ENCODE measurements around the gene UBE2M.

The UBE2M gene

DNA sequence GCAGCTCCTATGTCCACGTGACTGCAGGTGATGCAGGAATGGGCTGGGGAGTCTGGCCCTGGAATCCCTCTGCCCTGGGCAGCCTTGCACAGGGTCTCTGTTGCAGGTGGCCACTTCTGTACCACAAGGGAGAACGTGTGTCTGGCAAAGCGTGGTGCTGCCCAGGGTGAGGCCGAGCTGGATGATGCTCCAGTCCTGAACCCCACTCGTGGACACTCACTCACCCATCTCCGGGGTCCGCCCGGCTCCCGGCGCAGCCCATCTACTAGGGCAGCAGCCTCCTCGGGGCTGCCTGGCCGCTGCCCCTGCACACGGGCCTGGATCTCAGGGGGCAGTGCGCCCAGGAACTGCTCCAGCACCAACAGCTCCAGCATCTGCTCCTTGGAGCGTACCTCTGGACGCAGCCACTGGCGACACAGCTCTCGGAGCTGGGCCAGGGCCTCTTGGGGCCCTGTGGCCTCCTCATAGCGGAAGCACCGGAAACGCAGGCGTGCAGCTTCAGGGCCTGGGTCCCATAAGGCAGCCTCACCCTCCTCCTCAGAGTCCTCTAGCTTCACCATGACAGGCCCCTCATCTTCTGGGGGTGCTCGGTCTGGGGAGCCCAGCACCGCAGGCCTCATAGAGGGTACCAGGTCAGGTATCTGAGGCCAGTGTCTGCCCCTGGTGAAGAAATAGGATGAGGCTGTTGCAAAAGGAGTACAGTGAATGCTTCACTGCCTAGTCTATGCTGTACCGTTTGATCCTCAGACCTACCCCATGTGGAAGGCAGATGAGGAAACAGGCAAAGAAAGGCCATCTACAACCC, 12.6 kb upstream of the UBE2M start:
- WGBS (ENCODE audit: insufficient coverage): 95% methylated on average over 22 of the region's 25 CpGs

DNA sequence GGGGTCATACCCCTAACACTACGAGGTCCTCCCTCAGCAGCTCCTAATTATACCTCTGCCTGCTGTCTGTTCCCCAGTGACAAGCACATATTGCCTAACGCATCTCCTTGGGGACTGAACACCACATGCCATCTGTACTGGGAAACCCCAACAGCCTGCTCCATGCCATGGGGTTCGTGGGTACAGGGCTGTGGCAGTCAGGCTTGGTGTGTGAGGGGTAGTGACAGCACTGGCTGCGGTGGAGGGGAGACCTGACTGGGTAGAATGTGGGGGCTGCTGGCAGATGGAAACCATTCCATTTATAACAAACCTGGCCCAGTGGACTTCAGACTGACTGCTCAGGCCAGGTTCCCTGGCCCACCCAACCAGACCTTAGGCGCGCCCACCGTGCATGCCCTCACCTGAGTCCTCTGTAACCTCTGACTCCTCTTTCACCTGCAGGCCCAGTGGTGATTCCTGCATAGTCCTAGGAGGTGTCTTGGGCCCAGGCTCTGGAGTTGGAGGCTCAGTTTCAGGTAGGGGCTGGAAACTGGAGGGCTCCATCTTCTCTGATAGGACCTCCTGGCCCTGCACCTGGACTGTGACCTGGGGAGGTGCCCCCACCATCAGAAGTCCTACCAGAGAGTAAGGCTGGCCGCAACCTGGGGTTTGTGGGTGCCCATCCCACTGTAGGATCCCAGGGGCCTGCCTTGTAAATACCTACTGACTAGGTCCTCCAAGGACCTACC, 11.7 kb upstream of the UBE2M start:
- Histone ChIP-seq H3K36me3 (ENCODE audit: control insufficient read depth in 4 of 4, insufficient read depth in 4 of 4, low read length in 3 of 4) (peaks cover 2 to 39% (median 23%) of the 10 kb centered on the region in 4 experiments), H3K9me3 (ENCODE audit: control extremely low read depth in 1 of 5, control insufficient read depth in 4 of 5, insufficient read depth in 2 of 5, low read depth in 1 of 5, low read length in 4 of 5) (no peaks in the 10 kb centered on the region), H3K27me3 (replicated peaks in 2 of 5; ENCODE audit: control insufficient read depth in 4 of 5, insufficient read depth in 5 of 5, low read length in 4 of 5) (no peaks in the 10 kb centered on the region), H3K4me1 (ENCODE audit: control extremely low read depth in 1 of 4, control insufficient read depth in 4 of 4, insufficient read depth in 4 of 4, low read length in 3 of 4) (peaks cover 6 to 23% (median 22%) of the 10 kb centered on the region in 4 experiments), H3K27ac (ENCODE audit: insufficient read depth in 1 of 2, low read depth in 1 of 2, low read length in 2 of 2, poor library complexity in 1 of 2, severe bottlenecking in 2 of 2) (no peak overlapping the region), H3K4me3 (ENCODE audit: control insufficient read depth in 1 of 7, extremely low read depth in 1 of 7, insufficient read depth in 4 of 7, low read depth in 2 of 7, low read length in 6 of 7) (no peak overlapping the region)
- ChIA-PET POLR2A (interaction anchor here (0.7 kb wide), 1 partner anchor 7 kb away, joined by 3 read pairs; no protein-coding TSS in a partner anchor), CTCF (interaction anchor here (0.7 to 3.2 kb wide), 4 partner anchors 9 to 50 kb away, joined by 3 to 13 read pairs (median 4); partner anchors contain the start of genes CHMP2A and ZBTB45)
- no peak for DNase-seq
- WGBS (ENCODE audit: insufficient coverage): 95% methylated on average over 5 of the region's 8 CpGs

More for the DNA sequence above, 12.6 kb upstream of the UBE2M start:
- DNase-seq: no peak
- Histone ChIP-seq H3K9me3 (ENCODE audit: control extremely low read depth in 1 of 5, control insufficient read depth in 4 of 5, insufficient read depth in 2 of 5, low read depth in 1 of 5, low read length in 4 of 5) (no peaks in the 10 kb centered on the region), H3K4me3 (ENCODE audit: control insufficient read depth in 1 of 7, extremely low read depth in 1 of 7, insufficient read depth in 4 of 7, low read depth in 2 of 7, low read length in 6 of 7) (no peak overlapping the region), H3K27ac (ENCODE audit: insufficient read depth in 1 of 2, low read depth in 1 of 2, low read length in 2 of 2, poor library complexity in 1 of 2, severe bottlenecking in 2 of 2) (no peak overlapping the region), H3K27me3 (replicated peaks in 2 of 5; ENCODE audit: control insufficient read depth in 4 of 5, insufficient read depth in 5 of 5, low read length in 4 of 5) (no peaks in the 10 kb centered on the region), H3K4me1 (ENCODE audit: control extremely low read depth in 1 of 4, control insufficient read depth in 4 of 4, insufficient read depth in 4 of 4, low read length in 3 of 4) (peaks cover 6 to 30% (median 28%) of the 10 kb centered on the region in 4 experiments), H3K36me3 (ENCODE audit: control insufficient read depth in 4 of 4, insufficient read depth in 4 of 4, low read length in 3 of 4) (peaks cover 2 to 39% (median 23%) of the 10 kb centered on the region in 4 experiments)
- ChIA-PET CTCF (interaction anchor here (0.7 to 3.2 kb wide), 4 partner anchors 10 to 51 kb away, joined by 3 to 13 read pairs (median 4); partner anchors contain the start of genes CHMP2A and ZBTB45), POLR2A (interaction anchor here (0.6 to 0.7 kb wide), 2 partner anchors 8 to 12 kb away, joined by 3 read pairs; partner anchors contain the start of gene UBE2M)

DNA sequence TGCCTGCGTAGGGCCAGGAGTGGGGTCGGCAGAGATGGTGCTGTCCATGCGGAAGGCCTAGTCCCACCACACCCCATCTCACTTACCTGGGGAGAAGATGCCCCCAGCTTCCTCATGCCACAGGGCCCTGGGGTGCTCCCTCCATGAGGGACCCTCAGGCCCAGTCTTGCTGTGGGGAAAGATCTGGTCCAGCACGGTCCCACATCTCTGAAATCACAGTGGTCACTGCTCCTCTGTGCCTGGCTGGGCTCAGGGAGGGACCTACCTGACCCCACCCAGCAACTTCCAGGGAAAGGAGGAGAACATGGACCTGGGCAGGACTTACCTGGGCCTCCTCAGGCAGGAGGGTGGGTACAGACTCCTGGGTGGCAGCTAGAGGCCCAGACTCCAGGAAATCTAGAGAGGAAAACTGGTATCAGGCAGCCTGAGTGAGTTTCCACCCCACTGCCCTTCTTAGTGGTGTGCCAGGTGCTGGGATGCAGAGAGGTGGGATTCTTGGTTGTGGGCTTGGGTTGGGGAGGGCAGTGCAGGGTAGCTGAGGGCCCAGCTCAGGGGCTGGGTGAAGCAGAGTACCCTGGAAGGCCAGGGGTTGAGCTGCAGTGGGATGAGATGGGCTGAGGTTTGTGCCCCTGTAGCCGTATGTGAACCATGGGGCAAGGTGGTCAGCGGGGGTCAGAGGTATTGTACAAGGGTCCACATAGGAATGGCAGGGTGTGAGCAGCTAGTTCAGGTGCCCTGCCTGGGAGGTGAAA, 11.0 kb upstream of the UBE2M start:
- Histone ChIP-seq H3K27me3 (replicated peaks in 2 of 5; ENCODE audit: control insufficient read depth in 4 of 5, insufficient read depth in 5 of 5, low read length in 4 of 5) (no peaks in the 10 kb centered on the region), H3K4me3 (ENCODE audit: control insufficient read depth in 1 of 7, extremely low read depth in 1 of 7, insufficient read depth in 4 of 7, low read depth in 2 of 7, low read length in 6 of 7) (no peak overlapping the region), H3K9me3 (ENCODE audit: control extremely low read depth in 1 of 5, control insufficient read depth in 4 of 5, insufficient read depth in 2 of 5, low read depth in 1 of 5, low read length in 4 of 5) (no peaks in the 10 kb centered on the region), H3K4me1 (ENCODE audit: control extremely low read depth in 1 of 4, control insufficient read depth in 4 of 4, insufficient read depth in 4 of 4, low read length in 3 of 4) (peaks cover 6 to 19% (median 18%) of the 10 kb centered on the region in 4 experiments), H3K36me3 (ENCODE audit: control insufficient read depth in 4 of 4, insufficient read depth in 4 of 4, low read length in 3 of 4) (peaks cover 2 to 39% (median 23%) of the 10 kb centered on the region in 4 experiments), H3K27ac (ENCODE audit: insufficient read depth in 1 of 2, low read depth in 1 of 2, low read length in 2 of 2, poor library complexity in 1 of 2, severe bottlenecking in 2 of 2) (no peak overlapping the region)
- no peak for DNase-seq
- POLR2A ChIA-PET: no interaction called here
- CTCF ChIA-PET: interaction anchor here (0.7 to 3.2 kb wide), 3 partner anchors 12 to 49 kb away, joined by 3 to 13 read pairs (median 3); partner anchors contain the start of genes CHMP2A and ZBTB45
- WGBS (ENCODE audit: insufficient coverage): 95% methylated on average over 5 of the region's 6 CpGs

DNA sequence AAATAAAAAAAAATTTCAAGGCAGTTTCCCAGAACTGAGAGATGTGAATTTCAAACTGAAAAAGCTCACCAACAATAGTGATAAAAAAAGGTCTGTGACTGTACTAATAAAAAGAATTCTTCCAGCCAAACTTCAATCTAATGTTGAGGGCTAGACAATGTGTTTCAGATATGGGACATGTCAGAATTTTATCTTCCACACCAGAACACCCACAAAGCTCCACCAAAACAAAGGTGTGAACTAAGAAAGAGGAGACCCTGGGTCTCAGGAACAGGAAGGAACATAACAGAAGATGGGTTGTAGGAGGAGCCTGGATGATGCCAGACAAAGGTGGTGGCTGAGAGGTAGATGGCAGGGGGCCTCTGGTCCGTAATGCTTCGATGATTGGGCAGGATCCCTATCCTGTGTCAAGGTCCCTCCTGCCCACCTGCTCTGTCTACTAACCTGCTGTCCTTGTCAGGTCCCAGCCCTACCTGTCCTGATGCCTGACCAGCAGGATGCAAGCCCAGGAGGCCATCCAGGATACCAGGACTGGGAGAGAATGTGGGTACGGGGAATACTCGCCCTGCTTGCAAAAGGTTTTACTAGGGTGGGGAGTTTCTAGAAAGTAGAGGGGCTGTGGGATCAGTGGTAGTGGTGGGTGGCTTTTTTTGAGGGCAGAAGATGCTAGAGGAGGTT, 10.2 kb upstream of the UBE2M start:
- no peak for DNase-seq
- POLR2A ChIA-PET: interaction anchor here (0.6 kb wide), 1 partner anchor 812 kb away, joined by 3 read pairs; no protein-coding TSS in a partner anchor
- no peaks in the 10 kb centered on the region for H3K9me3 ChIP-seq (ENCODE audit: control extremely low read depth in 1 of 5, control insufficient read depth in 4 of 5, insufficient read depth in 2 of 5, low read depth in 1 of 5, low read length in 4 of 5)
- H3K4me3 ChIP-seq (ENCODE audit: control insufficient read depth in 1 of 7, extremely low read depth in 1 of 7, insufficient read depth in 4 of 7, low read depth in 2 of 7, low read length in 6 of 7): no peak overlapping the region
- CTCF ChIA-PET: interaction anchor here (0.9 to 1.5 kb wide), 4 partner anchors 12 to 49 kb away, joined by 3 to 5 read pairs (median 4); partner anchors contain the start of gene ZBTB45
- WGBS (ENCODE audit: insufficient coverage): 100% methylated on average over 3 of the region's 4 CpGs
- H3K27ac ChIP-seq (ENCODE audit: insufficient read depth in 1 of 2, low read depth in 1 of 2, low read length in 2 of 2, poor library complexity in 1 of 2, severe bottlenecking in 2 of 2): no peak overlapping the region
- no peaks in the 10 kb centered on the region for H3K27me3 ChIP-seq (replicated peaks in 2 of 5; ENCODE audit: control insufficient read depth in 4 of 5, insufficient read depth in 5 of 5, low read length in 4 of 5)
- peaks cover 2 to 39% (median 23%) of the 10 kb centered on the region in 4 experiments for H3K36me3 ChIP-seq (ENCODE audit: control insufficient read depth in 4 of 4, insufficient read depth in 4 of 4, low read length in 3 of 4)
- H3K4me1 ChIP-seq (ENCODE audit: control extremely low read depth in 1 of 4, control insufficient read depth in 4 of 4, insufficient read depth in 4 of 4, low read length in 3 of 4): peaks cover 0 to 14% (median 11%) of the 10 kb centered on the region in 4 experiments

DNA sequence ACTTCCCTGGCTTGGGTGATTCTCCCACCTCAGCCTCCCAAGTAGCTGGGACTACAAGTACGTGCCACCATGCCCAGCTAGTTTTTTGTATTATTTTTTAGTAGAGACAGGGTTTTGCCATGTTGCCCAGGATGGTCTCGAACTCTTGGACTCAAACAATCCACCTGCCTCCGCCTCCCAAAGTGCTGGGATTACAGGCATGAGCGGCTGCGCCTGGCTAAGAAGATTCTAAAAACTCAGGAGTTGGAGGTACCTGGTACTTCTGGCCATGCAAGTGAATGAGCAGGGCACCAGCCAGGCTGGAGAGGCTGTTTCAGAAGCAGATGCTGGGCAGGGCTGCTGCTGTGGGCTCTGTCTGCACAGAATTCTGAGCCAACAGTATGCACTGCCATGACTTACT, 8.6 kb upstream of the UBE2M start:
- Histone ChIP-seq H3K4me3 (ENCODE audit: control insufficient read depth in 1 of 7, extremely low read depth in 1 of 7, insufficient read depth in 4 of 7, low read depth in 2 of 7, low read length in 6 of 7) (no peak overlapping the region), H3K36me3 (ENCODE audit: control insufficient read depth in 4 of 4, insufficient read depth in 4 of 4, low read length in 3 of 4) (peaks cover 2 to 39% (median 23%) of the 10 kb centered on the region in 4 experiments), H3K9me3 (ENCODE audit: control extremely low read depth in 1 of 5, control insufficient read depth in 4 of 5, insufficient read depth in 2 of 5, low read depth in 1 of 5, low read length in 4 of 5) (no peaks in the 10 kb centered on the region), H3K27ac (ENCODE audit: insufficient read depth in 1 of 2, low read depth in 1 of 2, low read length in 2 of 2, poor library complexity in 1 of 2, severe bottlenecking in 2 of 2) (no peak overlapping the region), H3K27me3 (replicated peaks in 2 of 5; ENCODE audit: control insufficient read depth in 4 of 5, insufficient read depth in 5 of 5, low read length in 4 of 5) (peaks cover 0 to 10% (median 0%) of the 10 kb centered on the region in 5 experiments), H3K4me1 (ENCODE audit: control extremely low read depth in 1 of 4, control insufficient read depth in 4 of 4, insufficient read depth in 4 of 4, low read length in 3 of 4) (peaks cover 0 to 23% (median 20%) of the 10 kb centered on the region in 4 experiments)
- DNase-seq: no peak
- POLR2A ChIA-PET: no interaction called here
- 100% methylated on average over 4 of the region's 5 CpGs for WGBS (ENCODE audit: insufficient coverage)
- CTCF ChIA-PET: interaction anchor here (1.0 to 1.5 kb wide), 3 partner anchors 12 to 20 kb away, joined by 3 to 4 read pairs (median 4); partner anchors contain the start of gene CHMP2A

DNA sequence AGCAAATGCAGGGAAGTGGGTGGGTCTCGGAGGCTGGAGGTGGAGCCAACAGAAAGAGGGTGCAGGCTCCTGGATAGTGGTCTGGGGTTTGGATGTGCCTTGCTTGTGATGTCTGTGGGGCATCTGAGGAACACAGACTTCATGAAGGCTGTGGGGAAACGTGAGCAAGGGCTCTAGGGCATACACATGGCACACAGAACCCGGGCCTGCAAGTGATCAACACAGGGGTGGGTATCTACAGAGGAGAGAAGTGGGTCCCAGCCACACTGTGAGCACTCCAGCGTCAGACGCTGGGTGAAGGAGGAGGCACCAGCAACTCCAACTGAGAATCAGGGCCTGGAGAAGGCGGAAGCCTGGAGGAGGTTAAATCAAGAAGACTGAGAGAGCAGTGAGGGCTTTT, 5.4 kb upstream of the UBE2M start:
- CTCF ChIA-PET: interaction anchor here (1.3 kb wide), 1 partner anchor 18 kb away, joined by 4 read pairs; no protein-coding TSS in a partner anchor
- Histone ChIP-seq H3K9me3 (ENCODE audit: control extremely low read depth in 1 of 5, control insufficient read depth in 4 of 5, insufficient read depth in 2 of 5, low read depth in 1 of 5, low read length in 4 of 5) (no peaks in the 10 kb centered on the region), H3K27ac (ENCODE audit: insufficient read depth in 1 of 2, low read depth in 1 of 2, low read length in 2 of 2, poor library complexity in 1 of 2, severe bottlenecking in 2 of 2) (no peak overlapping the region), H3K4me1 (ENCODE audit: control extremely low read depth in 1 of 4, control insufficient read depth in 4 of 4, insufficient read depth in 4 of 4, low read length in 3 of 4) (peaks cover 3 to 38% (median 32%) of the 10 kb centered on the region in 4 experiments), H3K36me3 (ENCODE audit: control insufficient read depth in 4 of 4, insufficient read depth in 4 of 4, low read length in 3 of 4) (peaks cover 2 to 14% (median 6%) of the 10 kb centered on the region in 4 experiments), H3K4me3 (ENCODE audit: control insufficient read depth in 1 of 7, extremely low read depth in 1 of 7, insufficient read depth in 4 of 7, low read depth in 2 of 7, low read length in 6 of 7) (peak overlapping the region in 1 of 7 experiments; percentile 67), H3K27me3 (replicated peaks in 2 of 5; ENCODE audit: control insufficient read depth in 4 of 5, insufficient read depth in 5 of 5, low read length in 4 of 5) (peaks cover 0 to 12% (median 0%) of the 10 kb centered on the region in 5 experiments)
- DNase-seq: no peak
- WGBS (ENCODE audit: insufficient coverage): 97% methylated on average over 6 of the region's 6 CpGs
- POLR2A ChIA-PET: no interaction called here

All from common myeloid progenitor, CD34-positive (primary cell).